PC-9 (cell line): Measurements from ENCODE around the gene IRAK2. TPM values are rescaled to one million over a fixed set of nuclear protein-coding genes. Genes with fewer than 3 reads are reported as not detected.
A peak's percentile ranks its signal among the peaks of the same experiment; 100 is the strongest.

ENCODE experiments used
- BruUV-seq: library from RNA; stranded (reverse); fragments of 400-500 nt; replicated peaks from 2 replicates; lab custom pipeline; 2021; lab: Mats Ljungman, UMichigan
- CTCF ChIA-PET: fragments of 300-600 bp; sonication (Branson Sonifier 250); formaldehyde crosslinking; loops from one replicate; lab custom pipeline; 2022; ENCODE audit warnings: antibody characterized with exemption; lab: Charles Lee
- POLR2A ChIA-PET: fragments of 300-600 bp; sonication (Branson Sonifier 250); formaldehyde crosslinking; loops from one replicate; lab custom pipeline; 2022; ENCODE audit warnings: antibody characterized with exemption; ENCODE audit not compliant: unreplicated experiment; lab: Charles Lee
- DNase-seq, 2 experiments: peaks; one replicate each; pipeline versions ENCODE4 v3.0.0 to v3.0.0-alpha.2; 2015 to 2022; ENCODE audit warnings: mixed read lengths in 1 of 2
- H2AFZ ChIP-seq: fragments of 200-600 bp; sonication (generic); 2 replicates; pipeline ENCODE4 v1.8.1; 2017; ENCODE audit warnings: antibody characterized with exemption
- H3F3A ChIP-seq: fragments of 200-600 bp; sonication (generic); 2 replicates; pipeline ENCODE4 v1.8.1; 2017; ENCODE audit warnings: antibody characterized with exemption, mild to moderate bottlenecking, low read depth; ENCODE audit not compliant: insufficient read depth
- H3K27ac ChIP-seq: fragments of 200-600 bp; sonication (generic); 2 replicates; pipeline ENCODE4 v1.6.1; 2016; ENCODE audit warnings: mixed run types
- H3K27me3 ChIP-seq: fragments of 200-600 bp; sonication (generic); 2 replicates; pipeline ENCODE4 v1.6.1; 2016; ENCODE audit warnings: low read depth, mixed run types; ENCODE audit not compliant: insufficient read depth
- H3K36me3 ChIP-seq: fragments of 200-600 bp; sonication (generic); 2 replicates; pipeline ENCODE4 v1.6.1; 2016; ENCODE audit warnings: low read depth, mixed run types
- H3K4me1 ChIP-seq: fragments of 200-600 bp; sonication (generic); replicated peaks from 2 replicates; pipeline ENCODE4 v1.6.1; 2016; ENCODE audit warnings: mixed run types; ENCODE audit not compliant: insufficient read depth
- H3K4me2 ChIP-seq: fragments of 200-600 bp; sonication (generic); 2 replicates; pipeline ENCODE4 v1.6.1; 2017; ENCODE audit warnings: mixed run types
- H3K4me3 ChIP-seq: fragments of 200-600 bp; sonication (generic); 2 replicates; pipeline ENCODE4 v1.6.1; 2016; ENCODE audit warnings: mixed run types
- H3K79me2 ChIP-seq: fragments of 200-600 bp; sonication (generic); 2 replicates; pipeline ENCODE4 v1.6.1; 2017; ENCODE audit warnings: low read depth, mixed run types
- H3K9me2 ChIP-seq: fragments of 200-600 bp; sonication (generic); 2 replicates; pipeline ENCODE4 v1.8.1; 2017; ENCODE audit warnings: mild to moderate bottlenecking; ENCODE audit not compliant: insufficient read depth
- H3K9me3 ChIP-seq: fragments of 200-600 bp; sonication (generic); 2 replicates; pipeline ENCODE4 v1.8.1; 2016; ENCODE audit warnings: low read depth; ENCODE audit not compliant: insufficient read depth
- H4K20me1 ChIP-seq: fragments of 200-600 bp; sonication (generic); 2 replicates; pipeline ENCODE4 v1.8.1; 2017; ENCODE audit not compliant: insufficient read depth
- EZH2 ChIP-seq: fragments of 200-600 bp; sonication (generic); IDR thresholded peaks from 2 replicates; pipeline ENCODE4 v1.8.0; 2017; ENCODE audit warnings: antibody characterized with exemption, low read depth
- intact Hi-C: fragments of 100-400 bp; cut with micrococcal nuclease; formaldehyde crosslinking; loops from one replicate; pipeline ENCODE4 v1.10.0; 2022; ENCODE audit not compliant: unreplicated experiment
- total RNA-seq: library from RNA; stranded (reverse); gene quantifications from 2 replicates; pipeline ENCODE4 v1.2.3, GENCODE V29; 2021
- TF ChIP-seq, protein P1 (sequence below): fragments of 200-600 bp; sonication (generic); conservative IDR thresholded peaks from 2 replicates; pipeline ENCODE4 v1.6.1; 2017; ENCODE audit warnings: mixed run types, antibody characterized with exemption, mild to moderate bottlenecking, moderate library complexity

The IRAK2 gene
- total RNA-seq, 1 experiment from 2014 or later, result 2.7 TPM

DNA sequence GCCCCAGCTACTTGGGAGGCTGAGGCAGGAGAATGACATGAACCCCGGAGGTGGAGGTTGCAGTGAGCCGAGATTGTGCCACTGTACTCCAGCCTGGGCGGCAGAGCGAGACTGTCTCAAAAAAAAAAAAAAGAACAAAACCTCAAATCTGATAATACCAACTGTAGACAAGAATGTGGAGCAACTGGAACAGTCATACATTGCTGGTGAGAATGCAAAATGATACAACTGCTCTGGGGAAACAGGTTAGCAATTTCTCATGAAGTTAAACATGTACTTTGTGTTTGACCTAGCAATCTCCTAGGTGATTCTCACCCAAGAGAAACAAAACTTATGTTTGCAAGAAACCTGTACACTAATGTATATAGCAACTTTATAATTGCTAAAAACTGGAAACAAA, 27.5 kb upstream of the IRAK2 start:
- intact Hi-C loops, result no loop called here
- Histone ChIP-seq H3K4me2 (peak overlapping the region; percentile 7; the same call in 1 of the 2 replicates), H2AFZ (no peak overlapping the region), H3K79me2 (peaks cover 6% of the 10 kb centered on the region), H3K27me3 (no peaks in the 10 kb centered on the region), H3K9me2 (no peaks in the 10 kb centered on the region), H3K9me3 (no peaks in the 10 kb centered on the region), H3K4me1 (peaks cover 5% of the 10 kb centered on the region), H4K20me1 (no peaks in the 10 kb centered on the region; the same call in 1 of the 2 replicates), H3F3A (peaks cover 20% of the 10 kb centered on the region; the same call in 1 of the 2 replicates), H3K36me3 (no peaks in the 10 kb centered on the region), H3K4me3 (no peak overlapping the region), H3K27ac (no peak overlapping the region)
- CTCF ChIA-PET, result no interaction called here
- TF ChIP-seq, protein P1, sequence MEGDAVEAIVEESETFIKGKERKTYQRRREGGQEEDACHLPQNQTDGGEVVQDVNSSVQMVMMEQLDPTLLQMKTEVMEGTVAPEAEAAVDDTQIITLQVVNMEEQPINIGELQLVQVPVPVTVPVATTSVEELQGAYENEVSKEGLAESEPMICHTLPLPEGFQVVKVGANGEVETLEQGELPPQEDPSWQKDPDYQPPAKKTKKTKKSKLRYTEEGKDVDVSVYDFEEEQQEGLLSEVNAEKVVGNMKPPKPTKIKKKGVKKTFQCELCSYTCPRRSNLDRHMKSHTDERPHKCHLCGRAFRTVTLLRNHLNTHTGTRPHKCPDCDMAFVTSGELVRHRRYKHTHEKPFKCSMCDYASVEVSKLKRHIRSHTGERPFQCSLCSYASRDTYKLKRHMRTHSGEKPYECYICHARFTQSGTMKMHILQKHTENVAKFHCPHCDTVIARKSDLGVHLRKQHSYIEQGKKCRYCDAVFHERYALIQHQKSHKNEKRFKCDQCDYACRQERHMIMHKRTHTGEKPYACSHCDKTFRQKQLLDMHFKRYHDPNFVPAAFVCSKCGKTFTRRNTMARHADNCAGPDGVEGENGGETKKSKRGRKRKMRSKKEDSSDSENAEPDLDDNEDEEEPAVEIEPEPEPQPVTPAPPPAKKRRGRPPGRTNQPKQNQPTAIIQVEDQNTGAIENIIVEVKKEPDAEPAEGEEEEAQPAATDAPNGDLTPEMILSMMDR, result no peak
- TF ChIP-seq EZH2, result no peak
- POLR2A ChIA-PET, result no interaction called here
- BruUV-seq, result no TSS peak
- DNase-seq, result peak; percentile 25 to 84

DNA sequence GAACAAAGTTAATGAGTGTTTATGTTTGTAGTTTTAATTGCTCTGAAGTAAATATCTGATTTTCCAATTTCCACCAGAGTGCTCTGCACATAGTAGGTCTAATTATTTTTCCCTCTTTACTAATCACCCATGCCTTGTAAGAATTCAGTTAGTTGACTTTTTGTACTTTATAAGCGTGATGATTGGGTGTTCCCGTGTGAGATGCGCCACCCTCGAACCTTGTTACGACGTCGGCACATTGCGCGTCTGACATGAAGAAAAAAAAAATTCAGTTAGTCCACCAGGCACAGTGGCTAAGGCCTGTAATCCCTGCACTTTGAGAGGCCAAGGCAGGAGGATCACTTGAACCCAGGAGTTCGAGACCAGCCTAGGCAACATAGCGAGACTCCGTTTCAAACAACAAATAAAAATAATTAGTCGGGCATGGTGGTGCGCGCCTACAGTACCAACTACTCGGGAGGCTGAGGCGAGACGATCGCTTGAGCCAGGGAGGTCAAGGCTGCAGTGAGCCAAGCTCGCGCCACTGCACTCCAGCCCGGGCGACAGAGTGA, 23.6 kb upstream of the IRAK2 start:
- TSS peak; percentile 49 for BruUV-seq
- intact Hi-C loops, result no loop called here
- CTCF ChIA-PET, result interaction anchor here (0.6 to 0.7 kb wide), 2 partner anchors 10 to 84 kb away, joined by 4 read pairs; no protein-coding TSS in a partner anchor
- Histone ChIP-seq H3K4me1 (peaks cover 32% of the 10 kb centered on the region), H3K9me3 (no peaks in the 10 kb centered on the region), H3K36me3 (0 out of 2 replicates have a peak, but pooled peaks cover 3% of the 10 kb centered on the region), H3K4me2 (peak overlapping the region; percentile 99; the same call in 1 of the 2 replicates), H3K79me2 (peaks cover 45% of the 10 kb centered on the region), H3K4me3 (peak overlapping the region; percentile 100; the same call in 1 of the 2 replicates), H3K27me3 (no peaks in the 10 kb centered on the region), H3K9me2 (no peaks in the 10 kb centered on the region), H2AFZ (peak overlapping the region; percentile 63; the same call in 1 of the 2 replicates), H3F3A (peaks cover 23% of the 10 kb centered on the region), H3K27ac (no peak overlapping the region), H4K20me1 (peaks cover 29% of the 10 kb centered on the region)
- TF ChIP-seq EZH2, result no peak
- DNase-seq, result no peak
- POLR2A ChIA-PET, result interaction anchor here (0.6 to 0.9 kb wide), 4 partner anchors 58 to 194 kb away, joined by 3 to 8 read pairs (median 4); partner anchors contain the start of gene TATDN2

DNA sequence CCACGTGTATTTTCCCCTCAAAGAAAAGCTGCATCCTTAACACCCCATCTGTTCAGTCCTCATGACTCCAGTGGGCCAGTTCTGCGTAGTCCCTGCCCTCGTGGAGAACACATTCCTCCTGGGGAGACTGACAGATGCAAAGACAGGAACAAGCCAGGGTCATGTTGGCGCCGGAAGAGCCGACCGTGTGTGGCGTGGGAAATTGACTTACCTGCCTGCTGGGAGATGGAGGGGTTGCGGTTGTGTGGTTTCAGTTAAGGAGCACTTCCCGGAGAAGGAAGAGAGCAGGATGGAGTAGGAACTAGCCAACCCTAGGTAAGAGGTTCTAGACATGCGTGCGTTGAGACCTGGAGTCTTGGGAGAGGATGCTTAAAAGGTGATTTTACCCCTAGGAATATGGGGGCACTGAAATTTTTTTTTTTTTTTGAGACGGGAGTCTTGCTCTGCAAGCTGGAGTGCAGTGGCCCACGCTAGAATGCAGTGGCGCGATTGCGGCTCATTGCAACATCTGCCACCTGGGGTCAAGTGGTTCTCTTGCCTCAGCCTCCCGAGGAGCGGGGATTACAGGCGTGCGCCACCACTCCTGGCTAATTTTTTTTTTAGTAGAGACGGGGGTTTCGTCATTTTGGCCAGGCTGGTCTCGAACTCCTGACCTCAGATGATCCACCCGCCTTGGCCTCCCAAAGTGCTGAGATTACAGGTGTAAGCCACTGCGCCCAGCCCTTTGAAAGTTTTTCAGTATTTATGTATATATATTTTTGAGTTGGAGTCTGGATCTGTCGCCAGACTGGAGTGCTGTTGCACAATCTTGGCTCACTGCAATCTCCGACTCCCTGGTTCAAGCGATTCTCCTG, 21.8 kb upstream of the IRAK2 start:
- Histone ChIP-seq H3K9me3 (no peaks in the 10 kb centered on the region), H2AFZ (peak overlapping the region; percentile 63; the same call in 1 of the 2 replicates), H3K9me2 (no peaks in the 10 kb centered on the region), H3K4me3 (peak overlapping the region; percentile 100), H3K27ac (peak overlapping the region; percentile 47), H3K27me3 (no peaks in the 10 kb centered on the region), H3K4me2 (peak overlapping the region; percentile 99), H3K4me1 (peaks cover 27% of the 10 kb centered on the region), H3K79me2 (peaks cover 64% of the 10 kb centered on the region), H4K20me1 (peaks cover 44% of the 10 kb centered on the region), H3K36me3 (peaks cover 9% of the 10 kb centered on the region; the same call in 1 of the 2 replicates), H3F3A (peaks cover 20% of the 10 kb centered on the region)
- ChIA-PET CTCF (interaction anchor here (0.6 kb wide), 3 partner anchors 28 to 80 kb away, joined by 4 to 5 read pairs (median 5); no protein-coding TSS in a partner anchor), POLR2A (no interaction called here)
- no peak for TF ChIP-seq EZH2
- TF ChIP-seq, protein P1, result no peak
- intact Hi-C loops, result loop anchor here (2.0 kb wide), 1 partner anchor 82 kb away; no protein-coding TSS in a partner anchor
- DNase-seq, result peak in 1 of 2 experiments; percentile 43
- no TSS peak for BruUV-seq
